ENCODE data around the gene CHRND. TPM values are rescaled to one million over a fixed set of nuclear protein-coding genes. Genes with fewer than 3 reads are reported as not detected.

The CHRND gene
- total RNA-seq, 2 donors from 2014 or later = not detected

DNA sequence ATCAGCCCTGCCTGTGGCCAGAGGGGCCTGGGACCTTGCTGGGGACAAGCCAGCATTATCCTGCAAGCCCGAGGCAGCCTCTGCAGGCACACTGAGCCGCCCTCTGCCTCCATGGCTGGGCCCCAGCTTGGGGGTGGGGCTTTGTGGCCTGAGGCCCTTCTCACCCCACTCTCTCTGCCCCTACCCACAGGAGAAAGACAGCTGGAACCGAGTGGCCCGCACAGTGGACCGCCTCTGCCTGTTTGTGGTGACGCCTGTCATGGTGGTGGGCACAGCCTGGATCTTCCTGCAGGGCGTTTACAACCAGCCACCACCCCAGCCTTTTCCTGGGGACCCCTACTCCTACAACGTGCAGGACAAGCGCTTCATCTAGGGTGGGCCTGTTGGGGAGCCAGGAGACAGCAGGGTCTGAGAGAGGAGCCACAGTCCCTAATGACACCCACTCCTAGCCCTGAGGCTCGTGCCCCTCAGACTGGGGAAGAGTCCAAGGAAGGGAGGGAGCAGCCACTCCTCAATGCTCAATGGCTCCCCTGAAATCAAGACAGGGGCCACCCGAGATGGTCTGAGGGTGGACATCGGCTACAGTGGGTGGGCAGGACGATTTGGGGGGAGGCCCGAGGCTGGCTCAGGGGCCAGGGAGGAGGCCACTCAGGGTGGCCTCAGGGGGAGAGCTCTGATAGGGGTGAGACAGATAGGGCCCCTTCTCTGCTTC lies 9.1 kb downstream of the CHRND start:
- no peaks in the 10 kb centered on the region for H3K4me1 Mint-ChIP-seq
- no peaks in the 10 kb centered on the region for H3K36me3 Mint-ChIP-seq (ENCODE audit: low read depth)
- H3K4me3 Mint-ChIP-seq = no peak overlapping the region
- no peak overlapping the region for H3K27ac Mint-ChIP-seq
- peaks cover 9% of the 10 kb centered on the region for H3K27me3 Mint-ChIP-seq
- no peak for ATAC-seq (replicated peaks)
- H3K9me3 Mint-ChIP-seq = no peaks in the 10 kb centered on the region

DNA sequence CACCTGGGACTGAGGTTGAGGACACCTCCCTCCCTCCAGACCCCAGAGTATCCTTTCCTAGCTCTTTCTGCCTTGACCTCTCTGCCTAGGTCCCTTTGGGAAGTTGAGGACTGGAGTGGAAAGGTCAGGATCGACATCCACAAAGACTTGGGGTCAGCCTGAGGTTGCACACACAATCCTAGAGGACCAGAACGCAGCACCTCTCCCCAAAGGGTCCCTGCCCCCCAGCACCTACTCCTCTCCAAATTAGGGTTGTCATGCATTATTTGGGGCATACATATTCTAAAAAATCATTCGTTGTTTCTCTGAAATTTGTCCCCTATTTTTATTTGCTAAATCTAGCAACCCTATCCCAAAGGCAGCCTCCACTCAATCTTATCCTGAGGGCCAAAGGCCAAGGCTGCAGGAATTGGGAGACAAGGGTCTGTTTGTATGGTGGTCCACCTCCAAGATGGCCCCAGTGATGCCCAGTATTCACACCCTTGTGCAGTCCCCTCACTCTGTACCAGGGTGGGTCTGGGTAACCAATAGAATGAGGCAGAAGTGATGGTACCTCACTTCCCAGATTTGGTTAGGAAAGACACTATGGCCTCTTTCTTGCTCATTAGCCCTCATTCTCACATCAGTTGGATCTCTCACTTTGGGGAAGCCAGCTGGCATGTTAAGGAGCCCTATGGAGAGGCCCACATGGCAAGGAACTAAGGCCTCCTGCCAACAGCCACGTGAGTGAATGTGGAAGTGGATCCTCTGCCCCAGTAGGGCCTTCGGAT lies 10.0 kb downstream of the CHRND start:
- Mint-ChIP-seq H3K27ac (no peak overlapping the region), H3K9me3 (no peaks in the 10 kb centered on the region), H3K4me3 (no peak overlapping the region), H3K36me3 (ENCODE audit: low read depth) (no peaks in the 10 kb centered on the region), H3K27me3 (peaks cover 6% of the 10 kb centered on the region), H3K4me1 (no peaks in the 10 kb centered on the region)
- no peak for ATAC-seq (replicated peaks)

DNA sequence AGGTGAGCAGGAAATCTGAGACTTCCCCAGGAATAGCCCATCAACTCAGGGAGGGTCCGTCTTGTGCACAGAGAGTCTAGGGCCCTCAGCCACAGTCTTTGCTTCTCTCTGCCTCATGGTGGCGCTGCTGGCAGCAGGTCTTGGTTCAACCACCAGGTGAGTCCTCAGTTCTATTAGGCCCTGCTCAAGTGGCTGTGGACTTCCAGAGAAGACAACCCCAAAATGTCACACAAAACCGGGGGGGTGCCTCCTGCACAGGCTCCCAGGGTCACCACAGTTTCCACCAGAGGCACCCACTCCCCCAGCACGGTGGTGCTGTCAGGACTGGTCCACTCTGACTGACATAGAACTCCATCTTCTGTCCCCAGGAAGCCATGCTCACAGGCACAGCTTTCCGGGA lies 11.1 kb downstream of the CHRND start:
- ATAC-seq (replicated peaks) = no peak
- Mint-ChIP-seq H3K4me3 (no peak overlapping the region), H3K4me1 (no peaks in the 10 kb centered on the region), H3K36me3 (ENCODE audit: low read depth) (no peaks in the 10 kb centered on the region), H3K27me3 (peaks cover 3% of the 10 kb centered on the region), H3K9me3 (no peaks in the 10 kb centered on the region), H3K27ac (no peak overlapping the region)

DNA sequence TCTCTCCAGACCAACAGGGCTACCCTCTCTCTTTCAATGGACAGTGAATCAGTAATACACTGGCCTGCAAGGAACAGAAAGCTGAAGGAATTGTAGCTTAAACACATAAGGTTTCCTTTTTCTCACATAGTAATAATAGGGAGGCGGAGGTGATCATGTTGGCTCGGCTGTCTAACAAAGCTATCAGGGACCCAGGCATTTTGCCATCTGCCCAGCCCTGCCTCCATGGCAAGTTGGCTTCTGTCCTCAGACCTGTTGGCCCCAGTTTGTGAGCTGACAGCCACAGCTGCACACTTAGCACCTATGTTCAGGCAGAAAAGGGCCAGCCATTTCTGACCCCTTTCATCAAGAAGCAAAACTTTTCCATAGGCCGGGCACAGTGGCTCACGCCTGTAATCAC lies 11.5 kb downstream of the CHRND start:
- Mint-ChIP-seq H3K27me3 (peaks cover 3% of the 10 kb centered on the region), H3K27ac (no peak overlapping the region)
- ATAC-seq (replicated peaks) = no peak

DNA sequence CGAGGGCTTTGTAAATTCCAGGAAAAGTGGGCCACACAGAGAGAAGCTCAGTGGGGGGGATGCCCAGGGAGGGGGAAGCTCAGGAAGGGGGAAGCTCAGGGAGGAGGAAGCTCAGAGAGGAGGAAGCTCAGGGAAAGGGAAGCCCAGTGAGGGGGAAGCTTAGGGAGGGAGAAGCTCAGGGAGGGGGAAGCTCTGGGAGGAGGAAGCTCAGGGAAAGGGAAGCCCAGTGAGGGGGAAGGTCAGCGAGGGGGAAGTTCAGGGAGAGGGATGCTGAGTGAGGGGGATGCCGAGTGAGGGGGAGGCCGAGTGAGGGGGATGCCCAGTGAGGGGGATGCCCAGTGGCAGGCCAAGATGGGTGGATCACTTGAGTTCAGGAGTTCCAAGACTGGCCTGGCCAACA lies 12.7 kb downstream of the CHRND start:
- H3K4me1 Mint-ChIP-seq = peaks cover 5% of the 10 kb centered on the region
- H3K9me3 Mint-ChIP-seq = no peaks in the 10 kb centered on the region
- H3K27ac Mint-ChIP-seq = no peak overlapping the region
- no peaks in the 10 kb centered on the region for H3K27me3 Mint-ChIP-seq
- H3K4me3 Mint-ChIP-seq = no peak overlapping the region
- no peaks in the 10 kb centered on the region for H3K36me3 Mint-ChIP-seq (ENCODE audit: low read depth)
- ATAC-seq (replicated peaks) = no peak

More for the DNA sequence above, 11.5 kb downstream of the CHRND start:
- no peaks in the 10 kb centered on the region for H3K9me3 Mint-ChIP-seq
- H3K36me3 Mint-ChIP-seq (ENCODE audit: low read depth) = no peaks in the 10 kb centered on the region
- H3K4me1 Mint-ChIP-seq = no peaks in the 10 kb centered on the region
- H3K4me3 Mint-ChIP-seq = no peak overlapping the region

DNA sequence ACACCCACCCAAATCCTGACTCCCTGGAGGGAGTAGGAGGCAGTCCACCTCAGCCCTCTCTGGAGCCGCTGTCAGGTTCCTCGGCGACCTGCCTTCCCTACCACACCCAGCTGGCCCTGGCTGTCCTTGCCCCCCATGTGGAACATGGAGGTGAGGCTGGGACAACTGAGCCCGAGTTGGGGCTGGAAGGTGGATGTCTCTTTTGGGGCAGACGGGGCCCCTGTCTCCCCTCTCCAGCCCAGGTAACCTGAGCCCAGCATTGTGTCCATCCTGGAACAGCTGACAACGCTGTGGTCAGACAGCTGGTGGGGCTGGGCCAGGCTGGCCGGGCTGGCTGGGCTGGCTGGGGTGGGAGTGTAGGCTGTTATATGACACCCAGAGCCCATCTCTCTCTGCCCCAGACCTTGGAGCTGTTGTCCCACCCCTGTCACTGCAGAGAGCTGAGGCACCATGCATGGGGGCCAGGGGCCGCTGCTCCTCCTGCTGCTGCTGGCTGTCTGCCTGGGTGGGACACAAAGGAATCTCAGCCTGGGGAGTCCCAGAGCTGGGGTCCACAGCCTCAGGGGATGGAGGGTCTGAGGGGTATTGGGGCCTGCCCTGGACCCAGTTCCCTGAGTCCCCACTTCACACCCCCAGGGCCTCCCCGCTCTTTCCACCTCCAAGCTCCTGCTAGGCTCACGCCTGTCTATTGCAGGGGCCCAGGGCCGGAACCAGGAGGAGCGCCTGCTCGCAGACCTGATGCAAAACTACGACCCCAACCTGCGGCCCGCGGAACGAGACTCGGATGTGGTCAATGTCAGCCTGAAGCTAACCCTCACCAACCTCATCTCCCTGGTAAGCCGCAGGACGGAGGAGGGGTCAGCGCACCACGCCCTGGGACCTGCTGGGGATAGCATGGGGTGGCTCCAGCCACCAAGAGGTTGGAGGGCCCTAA lies 13.6 kb downstream of the CHRND start, which contains the start of gene CHRNG:
TSS of gene CHRNG (plus strand) at position 395 of the 934 bp plus-strand sequence. CDS start at position 451, 56 bp downstream.
- peaks cover 3% of the 10 kb centered on the region for H3K36me3 Mint-ChIP-seq (ENCODE audit: low read depth)
- H3K27ac Mint-ChIP-seq = no peak within 1 kb of the TSS
- no peaks in the 10 kb centered on the region for H3K27me3 Mint-ChIP-seq

DNA sequence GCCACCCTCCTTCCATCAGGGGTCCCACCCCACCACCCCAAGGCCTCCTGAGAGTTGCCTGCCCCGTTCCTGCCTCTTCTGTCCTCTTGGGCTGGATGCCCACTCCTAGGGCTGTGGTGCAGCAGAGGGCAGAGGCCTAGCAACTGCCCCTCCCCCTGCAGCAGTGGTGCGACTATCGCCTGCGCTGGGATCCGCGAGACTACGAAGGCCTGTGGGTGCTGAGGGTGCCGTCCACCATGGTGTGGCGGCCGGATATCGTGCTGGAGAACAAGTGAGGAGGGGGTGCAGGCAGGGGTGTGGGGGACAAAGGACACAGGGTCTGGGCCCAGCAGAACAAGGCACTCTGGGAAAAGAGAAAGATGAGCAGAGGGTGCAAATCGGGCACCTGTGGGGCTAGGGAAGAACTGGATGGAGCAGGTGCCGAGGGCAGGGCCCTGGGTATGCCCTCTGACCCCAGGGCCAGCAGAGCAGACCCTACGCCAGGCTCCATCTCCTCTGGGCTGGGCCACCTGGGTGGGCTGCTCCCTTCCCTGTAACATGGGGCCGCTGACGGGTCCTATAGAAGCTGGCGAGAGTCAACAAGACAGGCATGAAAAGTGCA lies 14.6 kb downstream of the CHRND start:
- Mint-ChIP-seq H3K27ac (no peak overlapping the region), H3K9me3 (no peaks in the 10 kb centered on the region), H3K36me3 (ENCODE audit: low read depth) (peaks cover 11% of the 10 kb centered on the region), H3K27me3 (no peaks in the 10 kb centered on the region), H3K4me3 (no peak overlapping the region), H3K4me1 (peaks cover 5% of the 10 kb centered on the region)
- no peak for ATAC-seq (replicated peaks)

More for the DNA sequence above, 13.6 kb downstream of the CHRND start, which contains the start of gene CHRNG:
- Mint-ChIP-seq H3K9me3 (no peaks in the 10 kb centered on the region), H3K4me3 (no peak within 1 kb of the TSS), H3K4me1 (peaks cover 5% of the 10 kb centered on the region)
- no peak for ATAC-seq (replicated peaks)

DNA sequence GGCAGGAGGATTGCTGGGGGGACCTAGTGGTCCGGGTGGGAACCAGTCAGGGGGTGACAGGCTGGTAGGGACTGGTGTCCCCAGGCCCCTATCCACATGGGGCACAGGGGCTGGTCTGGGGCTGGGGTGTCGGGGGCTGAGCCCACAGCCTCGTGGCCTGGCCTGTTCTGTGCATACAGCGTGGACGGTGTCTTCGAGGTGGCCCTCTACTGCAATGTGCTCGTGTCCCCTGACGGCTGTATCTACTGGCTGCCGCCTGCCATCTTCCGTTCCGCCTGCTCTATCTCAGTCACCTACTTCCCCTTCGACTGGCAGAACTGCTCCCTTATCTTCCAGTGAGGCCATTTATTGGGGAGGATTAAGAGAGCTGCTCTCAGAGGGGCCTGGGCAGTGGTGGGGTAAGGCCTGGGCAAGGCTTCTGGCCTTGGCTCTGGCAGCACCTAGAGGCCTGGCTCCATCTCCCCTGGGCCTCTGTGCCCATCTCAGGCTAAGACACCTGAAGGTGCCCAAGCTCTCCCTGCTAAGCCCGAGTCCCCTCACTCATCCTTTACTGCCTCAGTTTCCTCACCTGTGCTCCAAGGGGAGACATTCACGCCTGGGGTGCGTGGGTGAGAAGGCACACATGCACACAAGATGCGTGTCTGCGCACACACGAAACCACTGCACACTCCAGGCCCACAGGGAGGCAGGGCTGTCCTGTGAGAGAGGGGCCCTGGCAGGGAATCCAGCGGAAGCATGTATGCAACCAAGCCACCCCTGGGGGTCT lies 15.4 kb downstream of the CHRND start:
- ATAC-seq (replicated peaks) = no peak
- no peak overlapping the region for H3K4me3 Mint-ChIP-seq
- peaks cover 19% of the 10 kb centered on the region for H3K36me3 Mint-ChIP-seq (ENCODE audit: low read depth)
- no peaks in the 10 kb centered on the region for H3K9me3 Mint-ChIP-seq
- H3K4me1 Mint-ChIP-seq = peaks cover 5% of the 10 kb centered on the region
- H3K27me3 Mint-ChIP-seq = no peaks in the 10 kb centered on the region
- H3K27ac Mint-ChIP-seq = no peak overlapping the region

DNA sequence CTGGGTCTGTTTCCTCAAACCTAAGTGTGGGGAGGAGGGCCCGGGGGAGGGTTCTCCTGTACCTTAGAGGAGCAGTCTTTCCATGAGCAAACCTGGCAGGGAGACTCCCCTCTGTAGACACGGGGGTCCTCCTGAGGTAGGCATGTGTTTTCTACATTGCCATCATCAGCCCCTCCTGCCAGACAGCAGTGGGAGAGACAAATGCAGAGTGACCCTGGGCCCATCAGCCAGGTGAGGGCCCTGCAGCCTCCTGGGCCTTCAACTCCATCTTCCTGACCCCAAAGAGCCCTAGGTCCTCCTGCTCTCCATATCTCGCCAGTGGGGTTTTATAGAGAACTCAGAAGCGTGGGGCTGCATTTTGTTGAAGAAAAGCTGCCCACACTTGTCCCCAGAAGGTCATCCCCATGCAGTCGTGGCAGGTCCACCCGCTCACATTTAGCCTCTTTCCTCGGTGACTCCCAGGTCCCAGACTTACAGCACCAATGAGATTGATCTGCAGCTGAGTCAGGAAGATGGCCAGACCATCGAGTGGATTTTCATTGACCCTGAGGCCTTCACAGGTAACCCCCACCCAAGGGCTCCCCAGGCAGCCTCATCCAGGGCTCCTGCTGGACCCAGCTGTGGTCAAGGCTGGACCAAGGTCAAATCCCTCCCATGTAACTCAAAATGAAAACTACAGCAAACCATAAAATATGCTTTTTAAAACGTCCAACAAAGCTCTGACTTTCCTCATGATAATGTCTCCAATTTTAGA lies 16.2 kb downstream of the CHRND start:
- Mint-ChIP-seq H3K27ac (peak overlapping the region; percentile 17), H3K36me3 (ENCODE audit: low read depth) (peaks cover 27% of the 10 kb centered on the region), H3K4me3 (no peak overlapping the region), H3K4me1 (peaks cover 5% of the 10 kb centered on the region), H3K9me3 (no peaks in the 10 kb centered on the region), H3K27me3 (no peaks in the 10 kb centered on the region)
- no peak for ATAC-seq (replicated peaks)

DNA sequence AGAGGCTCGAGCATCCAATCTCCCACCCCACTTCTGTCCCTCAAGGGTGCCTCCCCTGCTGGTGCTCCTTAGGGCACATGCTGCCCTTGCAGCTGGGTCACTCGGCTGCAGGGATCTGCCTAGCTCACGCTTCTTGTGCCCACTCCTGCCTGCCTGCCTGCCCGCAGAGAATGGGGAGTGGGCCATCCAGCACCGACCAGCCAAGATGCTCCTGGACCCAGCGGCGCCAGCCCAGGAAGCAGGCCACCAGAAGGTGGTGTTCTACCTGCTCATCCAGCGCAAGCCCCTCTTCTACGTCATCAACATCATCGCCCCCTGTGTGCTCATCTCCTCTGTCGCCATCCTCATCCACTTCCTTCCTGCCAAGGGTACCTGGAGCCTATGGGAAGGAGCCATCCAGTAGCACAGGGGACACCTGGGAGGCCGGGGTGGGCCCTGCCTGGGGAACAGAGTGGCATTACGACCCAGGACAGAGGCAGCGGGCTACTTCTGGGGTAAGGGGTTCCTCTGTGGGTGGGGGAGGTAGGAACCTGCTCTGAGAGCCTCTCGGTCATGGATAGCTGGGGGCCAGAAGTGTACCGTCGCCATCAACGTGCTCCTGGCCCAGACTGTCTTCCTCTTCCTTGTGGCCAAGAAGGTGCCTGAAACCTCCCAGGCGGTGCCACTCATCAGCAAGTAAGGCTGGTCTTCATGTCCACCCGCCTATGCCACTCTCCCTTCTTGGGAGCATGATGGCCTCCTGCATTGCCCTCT lies 16.9 kb downstream of the CHRND start:
- H3K9me3 Mint-ChIP-seq = no peaks in the 10 kb centered on the region
- no peak for ATAC-seq (replicated peaks)
- H3K36me3 Mint-ChIP-seq (ENCODE audit: low read depth) = peaks cover 31% of the 10 kb centered on the region
- H3K27me3 Mint-ChIP-seq = no peaks in the 10 kb centered on the region
- peaks cover 5% of the 10 kb centered on the region for H3K4me1 Mint-ChIP-seq
- peak overlapping the region; percentile 17 for H3K27ac Mint-ChIP-seq
- no peak overlapping the region for H3K4me3 Mint-ChIP-seq

DNA sequence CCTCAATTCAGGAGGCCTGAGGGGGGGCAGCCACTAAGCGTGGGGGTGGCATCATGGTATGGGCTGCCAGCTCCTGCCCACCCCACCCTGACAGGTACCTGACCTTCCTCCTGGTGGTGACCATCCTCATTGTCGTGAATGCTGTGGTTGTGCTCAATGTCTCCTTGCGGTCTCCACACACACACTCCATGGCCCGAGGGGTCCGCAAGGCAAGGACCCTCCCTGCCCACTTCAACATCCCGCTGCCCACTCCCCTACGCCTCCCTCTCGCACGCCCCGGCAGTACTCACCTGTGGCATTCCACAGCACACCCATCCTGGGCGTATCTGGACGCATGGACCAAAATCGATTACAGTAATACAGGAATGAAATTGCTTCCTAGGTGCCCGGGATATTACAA lies 17.5 kb downstream of the CHRND start:
- ATAC-seq (replicated peaks) = no peak
- peaks cover 8% of the 10 kb centered on the region for H3K4me1 Mint-ChIP-seq
- peaks cover 37% of the 10 kb centered on the region for H3K36me3 Mint-ChIP-seq (ENCODE audit: low read depth)
- no peaks in the 10 kb centered on the region for H3K27me3 Mint-ChIP-seq
- H3K27ac Mint-ChIP-seq = no peak overlapping the region
- H3K4me3 Mint-ChIP-seq = no peak overlapping the region
- H3K9me3 Mint-ChIP-seq = no peaks in the 10 kb centered on the region

DNA sequence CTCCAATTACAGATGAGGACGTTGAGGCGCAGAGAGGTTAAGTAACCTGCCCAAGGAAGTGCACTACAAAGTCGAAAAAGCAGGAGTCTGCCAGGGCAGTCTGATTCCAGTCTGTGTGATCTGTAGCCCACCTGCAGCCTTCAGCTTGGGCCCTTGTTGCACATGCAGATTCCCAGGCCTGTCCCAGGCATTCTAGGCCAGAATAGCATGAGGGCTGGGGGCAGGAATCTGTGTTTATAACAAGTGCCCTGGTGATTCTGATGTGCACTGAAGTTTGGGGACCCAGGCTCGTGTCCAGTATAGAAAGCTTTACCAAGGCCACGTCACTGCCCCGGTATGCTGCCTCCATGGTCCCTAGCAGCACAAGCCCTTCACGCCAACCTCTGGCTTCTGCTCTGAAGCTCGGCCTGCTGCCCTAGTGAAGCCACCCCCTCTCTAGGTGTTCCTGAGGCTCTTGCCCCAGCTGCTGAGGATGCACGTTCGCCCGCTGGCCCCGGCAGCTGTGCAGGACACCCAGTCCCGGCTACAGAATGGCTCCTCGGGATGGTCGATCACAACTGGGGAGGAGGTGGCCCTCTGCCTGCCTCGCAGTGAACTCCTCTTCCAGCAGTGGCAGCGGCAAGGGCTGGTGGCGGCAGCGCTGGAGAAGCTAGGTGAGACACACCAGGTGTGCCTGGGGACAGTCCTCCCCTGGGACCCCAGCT lies 18.1 kb downstream of the CHRND start:
- Mint-ChIP-seq H3K4me1 (peaks cover 14% of the 10 kb centered on the region), H3K4me3 (no peak overlapping the region), H3K9me3 (no peaks in the 10 kb centered on the region), H3K36me3 (ENCODE audit: low read depth) (peaks cover 42% of the 10 kb centered on the region), H3K27me3 (no peaks in the 10 kb centered on the region), H3K27ac (no peak overlapping the region)
- no peak for ATAC-seq (replicated peaks)

Measured in activated T-helper 17 cell treated with anti-CD3 and anti-CD28 coated beads, Interleukin-2, amount 50 U/mL, for 72 hours (primary cell).